HG03442 (cell line): ENCODE results near the gene RNPS1.
"Not testable (repeated sequence)": the region's sequence is repeated elsewhere in the genome, so short reads cannot be mapped to it uniquely, and the experiment has no call there.

Experiments used
- ATAC-seq: cut with Tn5 transposase; IDR thresholded peaks from one replicate; pipeline ENCODE4 v1.9.1; 2021; ENCODE audit warnings: mild to moderate bottlenecking, moderate library complexity; ENCODE audit not compliant: unreplicated experiment

RNPS1 gene

DNA sequence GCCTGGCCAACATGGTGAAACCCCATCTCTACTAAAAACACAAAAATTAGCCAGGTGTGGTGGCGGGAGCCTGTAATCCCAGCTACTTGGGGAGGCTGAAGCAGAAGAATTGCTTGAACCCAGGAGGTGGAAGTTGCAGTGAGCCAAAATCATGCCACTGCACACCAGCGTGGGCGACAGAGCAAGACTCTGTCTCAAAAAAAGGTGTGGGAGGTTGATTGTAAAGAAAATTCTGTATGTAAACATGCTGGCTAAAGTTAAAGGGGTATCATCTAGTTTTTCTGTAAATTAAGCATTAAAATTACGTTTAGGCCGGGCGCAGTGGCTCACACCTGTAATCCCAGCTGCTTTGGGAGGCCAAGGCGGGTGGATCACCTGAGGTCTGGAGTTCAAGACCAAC is 9.4 kb downstream of the RNPS1 start:
- ATAC-seq = not testable (repeated sequence)

- no peak for ATAC-seq
Measured at GRCh38 chr16:2257726-2258125, 10.2 kb downstream of the RNPS1 start.

DNA sequence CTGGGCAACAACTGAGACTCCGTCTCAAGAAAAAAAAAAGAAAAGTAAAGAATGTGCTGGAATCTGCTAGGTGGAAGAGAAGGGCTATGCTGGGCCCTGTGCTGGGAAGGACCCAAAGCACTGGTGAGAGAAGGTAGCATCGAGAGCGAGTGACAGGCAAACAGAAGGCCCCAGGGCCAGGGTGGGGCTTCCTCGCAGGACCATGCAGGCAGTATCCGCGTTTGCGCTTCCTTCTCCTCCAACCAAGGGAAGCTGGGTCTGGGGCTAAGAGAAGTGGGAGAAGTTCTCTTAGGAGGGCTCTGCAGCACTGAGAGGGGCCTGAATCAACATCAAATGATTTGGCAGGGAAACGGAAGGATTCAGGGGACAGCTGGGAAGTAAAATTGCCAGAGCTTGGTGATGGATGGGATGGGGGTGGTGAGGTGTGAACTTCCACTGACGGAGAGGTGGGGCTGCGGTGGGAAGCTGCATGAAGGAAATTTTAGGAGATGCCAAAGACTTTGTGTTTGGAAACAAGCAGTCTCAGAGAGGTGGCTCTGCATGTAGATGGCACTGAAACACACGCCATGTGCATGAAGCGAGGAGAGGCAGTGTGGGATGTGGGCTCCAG is 11.3 kb downstream of the RNPS1 start:
- ATAC-seq = no peak

GRCh38 chr16:2253293-2253692 is 14.6 kb downstream of the RNPS1 start:
- no peak for ATAC-seq

- ATAC-seq = no peak
Measured at GRCh38 chr16:2252806-2253148, 15.1 kb downstream of the RNPS1 start.

DNA sequence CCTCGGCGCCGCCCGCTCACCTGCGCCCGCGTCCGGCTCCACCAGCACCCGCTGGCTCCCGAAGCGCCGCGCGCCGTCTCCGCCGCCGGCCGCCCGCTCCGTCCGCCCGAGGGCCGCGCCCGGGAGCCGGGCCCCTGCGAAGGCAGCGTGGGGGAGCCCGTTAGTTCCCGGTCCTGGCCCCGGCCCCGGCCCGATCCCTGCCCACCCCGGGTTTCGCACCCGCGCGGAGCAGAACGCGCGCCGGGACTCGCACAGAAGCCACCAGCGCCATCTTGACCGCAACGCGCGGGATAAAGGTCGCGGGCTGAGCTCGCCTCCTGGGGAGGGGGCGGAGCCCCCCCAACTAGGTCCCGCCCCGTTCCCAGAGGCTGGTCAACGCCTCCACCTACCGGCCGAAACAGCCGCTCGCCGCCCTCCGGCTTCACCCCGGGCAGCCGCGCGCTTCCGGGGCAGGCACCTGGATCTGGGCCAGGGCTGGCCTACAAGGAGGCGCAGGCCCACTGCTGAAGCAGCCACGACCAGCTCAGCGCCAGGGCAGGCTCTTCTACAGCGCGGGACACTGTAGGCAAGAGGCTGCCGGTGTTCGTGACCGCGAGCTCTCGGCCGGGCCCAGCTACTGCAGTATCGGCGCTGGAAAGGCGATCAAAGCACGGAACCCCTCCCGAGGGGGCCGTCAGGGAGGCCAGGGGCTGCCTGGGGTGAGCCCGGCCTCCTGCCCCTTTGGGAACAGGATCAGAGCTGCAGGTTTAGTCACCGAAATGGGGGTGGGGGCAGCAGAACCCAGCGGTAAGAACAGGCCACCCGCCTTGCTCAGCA is 16.4 kb downstream of the RNPS1 start, which contains the start of gene ECI1:
Gene ECI1 (minus strand): TSS at position 292 of the 816 bp plus-strand sequence. CDS start 21 bp downstream, at position 271.
- peak; percentile 84 for ATAC-seq

DNA sequence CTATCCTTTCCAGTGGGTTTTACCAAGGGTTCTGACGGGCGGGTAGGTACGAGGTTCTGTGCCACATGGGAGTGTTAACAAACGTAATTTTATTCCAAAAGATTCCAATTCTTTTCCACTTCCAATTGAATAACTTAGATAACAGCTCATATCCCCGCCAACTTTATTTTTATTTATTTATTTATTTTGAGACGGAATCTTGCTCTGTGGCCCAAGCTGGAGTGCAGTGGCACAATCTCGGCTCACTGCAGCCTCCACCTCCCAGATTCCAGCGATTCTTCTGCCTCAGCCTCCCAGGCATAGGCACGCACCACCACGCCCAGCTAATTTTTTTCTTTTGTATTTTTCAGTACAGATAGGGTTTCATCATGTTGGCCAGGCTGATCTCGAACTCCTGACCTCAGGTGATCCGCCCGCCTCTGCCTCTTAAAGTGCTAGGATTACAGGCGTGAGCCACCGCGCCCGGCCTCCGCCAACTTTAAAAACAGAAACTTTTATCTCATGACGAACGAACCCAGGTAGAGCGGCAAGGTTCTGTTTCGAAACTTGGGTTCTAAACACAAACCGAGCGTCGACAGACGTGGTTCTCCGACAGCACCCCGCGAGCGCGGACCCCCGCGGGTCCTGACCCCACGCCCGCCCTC is 17.2 kb downstream of the RNPS1 start:
- no peak for ATAC-seq

- ATAC-seq = no peak
Measured at GRCh38 chr16:2246301-2246885, 21.5 kb downstream of the RNPS1 start.

DNA sequence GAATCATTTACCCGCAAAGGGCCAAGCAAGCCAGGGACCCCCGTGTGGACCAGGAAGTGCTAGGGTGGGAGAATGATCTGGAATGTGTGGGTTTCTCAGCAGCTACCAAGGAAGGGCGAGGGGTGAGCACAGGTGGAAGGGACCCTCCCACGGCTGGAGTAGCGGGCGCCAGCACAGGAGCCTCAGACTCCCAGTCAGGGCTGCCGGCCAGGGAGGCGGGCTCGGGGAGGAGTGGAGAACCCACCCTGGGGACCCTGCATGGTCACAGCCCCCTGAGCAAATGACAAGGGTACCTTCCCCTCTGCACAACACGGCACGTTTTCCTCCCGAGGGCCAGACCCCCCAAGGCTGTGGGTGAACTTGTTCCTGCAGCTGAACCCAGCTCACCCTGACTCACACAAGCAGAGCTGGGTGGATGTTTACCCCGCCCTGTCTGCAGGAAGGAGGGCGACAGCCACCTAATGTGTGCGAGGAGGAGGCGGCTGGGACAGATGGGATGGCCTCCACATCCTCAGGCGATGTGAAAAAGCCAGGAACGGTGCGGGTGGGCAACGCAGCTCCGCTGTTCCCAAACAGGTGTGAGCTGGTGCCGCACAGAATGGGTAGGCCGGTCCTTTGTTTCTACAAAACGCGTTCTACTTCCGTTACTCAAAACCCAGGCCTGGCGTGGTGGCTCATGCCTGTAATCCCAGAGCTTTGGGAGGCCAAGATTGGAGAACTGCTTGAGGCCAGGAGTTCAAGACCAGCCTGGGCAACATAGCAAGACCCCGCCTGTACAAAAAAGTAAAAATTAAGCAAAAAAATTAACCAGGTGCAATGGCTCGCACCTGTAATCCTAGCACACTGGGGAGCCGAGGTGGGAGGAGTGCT is 22.8 kb downstream of the RNPS1 start:
- no peak for ATAC-seq

DNA sequence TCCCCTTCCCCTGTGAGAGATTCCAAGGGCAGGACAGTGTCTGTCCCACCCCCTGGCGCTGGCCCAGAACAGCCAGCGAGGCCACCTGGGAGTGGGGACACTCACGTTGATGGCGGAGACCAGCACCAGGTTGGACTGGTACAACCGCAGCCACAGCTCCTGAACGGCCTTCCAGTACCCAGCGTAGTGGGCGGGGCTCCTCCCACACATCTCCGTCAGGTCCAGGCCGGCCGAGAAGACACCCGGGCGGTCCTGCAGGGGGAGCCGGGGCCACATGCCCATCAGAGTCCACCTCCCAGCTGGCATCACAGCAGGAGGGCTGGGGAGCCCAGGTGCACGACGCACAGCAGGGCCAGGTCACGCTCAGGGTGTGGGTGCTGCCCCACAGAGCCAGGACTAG is 23.6 kb downstream of the RNPS1 start:
- no peak for ATAC-seq

GRCh38 chr16:2243781-2244180 is 24.1 kb downstream of the RNPS1 start:
- no peak for ATAC-seq

DNA sequence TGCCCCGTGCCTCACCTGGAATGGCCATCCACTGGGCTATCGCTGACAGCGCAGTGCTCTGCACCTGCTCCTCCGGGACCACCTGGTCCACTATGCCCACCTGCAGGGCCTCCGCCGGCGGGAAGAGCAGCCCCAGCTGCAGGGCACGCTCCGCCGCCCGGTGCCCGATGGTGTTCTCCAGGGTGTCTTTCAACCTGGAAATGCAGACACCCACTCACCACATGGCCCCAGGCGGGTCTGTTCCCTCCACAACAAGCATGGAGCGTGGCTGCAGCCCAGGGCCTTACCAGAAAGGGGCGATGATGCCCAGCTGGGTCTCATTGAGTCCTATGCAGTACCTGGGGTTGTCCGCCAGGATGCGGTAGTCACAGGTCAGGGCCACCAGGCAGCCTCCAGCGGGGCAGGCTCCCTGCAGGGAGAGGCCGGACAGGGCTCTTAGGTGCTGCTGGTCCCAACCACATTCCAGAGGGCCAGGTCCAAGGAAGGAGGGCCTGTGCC is 24.8 kb downstream of the RNPS1 start:
- ATAC-seq = no peak

DNA sequence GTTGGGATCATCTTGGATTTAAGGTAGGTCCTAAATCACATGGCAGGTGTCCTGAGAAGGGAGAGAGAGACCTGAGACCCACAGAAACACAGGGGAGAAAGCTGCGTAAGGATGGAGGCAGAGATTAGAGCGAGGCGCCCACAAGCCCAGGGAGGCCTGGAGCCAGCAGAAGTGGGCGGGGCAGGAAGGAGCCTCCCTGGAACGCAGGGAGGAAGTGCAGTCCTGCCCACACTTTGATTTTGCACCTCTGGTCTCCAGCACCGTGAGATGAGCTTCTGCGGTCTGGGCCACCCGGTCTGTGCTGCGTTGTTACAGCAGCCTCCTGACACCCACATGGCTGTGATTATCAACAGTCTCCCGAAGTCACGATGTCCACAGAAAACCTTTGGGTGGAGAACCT is 25.3 kb downstream of the RNPS1 start:
- no peak for ATAC-seq

DNA sequence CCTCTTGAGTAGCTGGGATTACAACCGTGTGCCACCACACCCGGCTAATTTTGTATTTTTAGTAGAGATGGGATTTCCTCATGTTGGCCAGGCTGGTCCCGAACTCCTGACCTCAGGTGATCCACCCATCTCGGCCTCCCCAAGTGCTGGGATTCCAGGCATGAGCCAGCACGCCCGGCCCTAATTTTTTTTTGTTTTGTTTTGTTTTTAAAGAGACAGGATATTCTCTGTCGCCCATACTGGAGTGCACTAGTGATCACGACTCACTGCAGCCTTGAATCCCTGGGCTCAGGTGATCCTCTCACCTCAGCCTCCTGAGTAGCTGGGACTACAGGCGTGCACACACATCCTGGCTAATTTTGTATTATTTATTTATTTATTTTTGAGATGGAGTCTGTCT is 27.6 kb downstream of the RNPS1 start:
- ATAC-seq = not testable (repeated sequence)

DNA sequence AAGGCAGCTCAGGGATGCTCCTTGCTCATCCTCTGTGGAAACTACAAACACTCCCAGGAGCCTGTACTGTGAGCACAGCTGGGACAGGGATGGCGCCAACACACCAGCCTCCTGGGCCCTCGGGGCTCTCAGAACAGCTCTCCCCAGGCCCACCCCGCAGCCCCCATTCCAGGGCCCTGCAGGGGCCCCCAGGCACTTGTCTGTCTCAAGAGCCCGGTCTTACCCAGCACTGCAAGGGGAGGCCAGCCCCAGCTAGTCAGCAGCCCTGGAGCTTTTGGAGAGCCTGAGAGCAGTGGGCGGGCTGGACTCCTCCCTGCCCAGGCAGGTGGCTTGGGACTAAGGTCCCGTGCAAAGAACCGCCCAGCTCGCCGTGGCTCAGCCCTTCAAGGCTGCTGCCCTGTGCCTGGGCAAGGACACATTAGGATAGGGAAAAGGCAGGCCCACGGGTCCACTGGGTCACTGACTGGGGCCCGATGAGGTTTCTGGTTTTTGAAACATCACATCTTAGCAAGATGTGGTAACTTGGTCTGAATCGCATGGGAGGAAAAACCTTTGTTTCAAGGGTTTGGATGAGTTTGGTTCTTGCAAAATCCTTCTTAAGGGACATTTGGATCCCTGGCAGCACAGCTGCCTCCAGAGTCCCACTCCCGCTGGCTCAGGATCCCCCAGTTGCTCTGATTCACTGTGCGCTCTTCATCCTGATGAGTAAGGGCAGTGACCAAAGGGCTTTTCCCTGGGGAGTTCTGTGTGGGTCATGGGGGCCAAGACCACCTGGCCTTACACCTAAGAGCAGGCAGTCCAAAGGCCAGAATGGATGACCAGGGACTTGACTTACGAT is 28.9 kb downstream of the RNPS1 start:
- no peak for ATAC-seq

DNA sequence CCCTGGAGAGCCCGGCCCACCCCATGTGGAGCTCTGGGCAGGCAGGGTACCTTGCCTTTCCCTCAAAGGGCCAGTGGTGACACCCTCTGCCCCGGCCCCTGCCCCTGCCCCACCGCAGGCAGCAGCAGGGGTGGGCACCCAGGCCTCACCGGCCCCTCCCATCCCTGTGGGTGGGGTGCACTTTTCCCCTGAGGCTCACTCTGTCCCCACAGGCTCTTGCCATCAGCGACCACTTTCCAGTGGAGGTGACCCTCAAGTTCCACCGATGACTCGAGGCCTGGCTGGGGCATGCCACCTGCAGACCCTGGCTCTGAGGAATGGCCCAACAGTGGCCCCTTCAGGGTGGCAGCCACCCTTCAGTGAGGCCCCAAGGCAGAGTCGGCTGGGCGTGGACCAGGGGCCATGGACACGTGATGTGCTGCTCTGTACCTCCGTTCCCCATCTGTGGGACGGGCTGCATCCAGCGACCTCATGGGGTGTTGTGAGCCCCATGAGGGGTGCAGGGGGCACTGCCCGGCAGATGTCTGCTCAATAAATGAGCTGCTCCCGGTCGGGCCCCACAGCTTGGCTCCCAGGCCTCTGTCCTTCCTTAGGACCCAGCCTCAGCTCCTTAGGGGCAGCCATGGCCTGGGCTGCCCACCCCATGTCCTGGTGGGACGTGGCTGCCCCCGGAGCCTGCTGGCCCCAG is 29.6 kb downstream of the RNPS1 start:
- no peak for ATAC-seq

- no peak for ATAC-seq
Measured at GRCh38 chr16:2237493-2238149, 30.3 kb downstream of the RNPS1 start.

DNA sequence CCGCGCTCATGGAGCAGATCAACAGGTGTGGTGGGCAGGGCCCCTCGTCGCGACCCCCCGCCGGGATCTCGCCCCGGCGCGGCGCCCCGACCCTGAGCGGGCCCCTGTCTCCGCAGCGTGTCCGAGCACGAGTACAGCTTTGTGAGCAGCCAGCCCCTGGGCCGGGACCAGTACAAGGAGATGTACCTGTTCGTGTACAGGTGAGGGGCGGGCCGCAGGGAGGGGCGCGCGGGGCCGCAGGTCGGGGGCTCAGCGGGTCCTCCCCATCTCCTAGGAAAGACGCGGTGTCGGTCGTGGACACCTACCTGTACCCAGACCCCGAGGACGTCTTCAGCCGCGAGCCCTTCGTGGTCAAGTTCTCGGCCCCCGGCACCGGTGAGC is 30.8 kb downstream of the RNPS1 start:
- no peak for ATAC-seq
